ENCODE measurements around the gene LYRM9. TPM values are rescaled to one million over a fixed set of nuclear protein-coding genes. Genes with fewer than 3 reads are reported as not detected.

LYRM9 gene
- polyA plus RNA-seq, 1 donor from 2014 or later: 83.8 TPM

- no peaks in the 10 kb centered on the region for H3K9me2 ChIP-seq (ENCODE audit: insufficient read depth, low read length)
- no peak overlapping the region for H3K9ac ChIP-seq (ENCODE audit: low read length)
- H3K79me2 ChIP-seq (replicated peaks; ENCODE audit: insufficient read depth, low read length): no peaks in the 10 kb centered on the region
- no peaks in the 10 kb centered on the region for H3K36me3 ChIP-seq (ENCODE audit: insufficient read depth, low read length)
- H3K4me2 ChIP-seq (ENCODE audit: low read length): no peak overlapping the region
- H3K27ac ChIP-seq (ENCODE audit: low read length): no peak overlapping the region
- no peaks in the 10 kb centered on the region for H3F3A ChIP-seq (ENCODE audit: insufficient read depth, low read length, poor library complexity, severe bottlenecking)
- H2AFZ ChIP-seq (ENCODE audit: low read depth, low read length): no peak overlapping the region
- TF ChIP-seq SMC3 (conservative IDR thresholded peaks at IDR 0.05; ENCODE audit: poor library complexity) (no peak), EP300 (conservative IDR thresholded peaks at IDR 0.05; ENCODE audit: poor library complexity, severe bottlenecking) (no peak), RAD21 (conservative IDR thresholded peaks at IDR 0.05) (no peak), REST (IDR thresholded peaks at IDR 0.05; ENCODE audit: borderline replicate concordance) (no peak), TAF1 (IDR thresholded peaks at IDR 0.05; ENCODE audit: low read depth) (no peak), CTCF (IDR thresholded peaks at IDR 0.05; ENCODE audit: poor library complexity, severe bottlenecking) (no peak), POLR2AphosphoS5 (IDR thresholded peaks at IDR 0.05) (no peak), MXI1 (conservative IDR thresholded peaks at IDR 0.05; ENCODE audit: poor library complexity, severe bottlenecking) (no peak), EZH2 (IDR thresholded peaks at IDR 0.05; ENCODE audit: borderline replicate concordance, insufficient read depth, low read length, poor library complexity, severe bottlenecking) (no peak)
- H3K27me3 ChIP-seq (ENCODE audit: insufficient read depth, low read depth, low read length): no peaks in the 10 kb centered on the region
- H3K9me3 ChIP-seq (ENCODE audit: low read length): no peaks in the 10 kb centered on the region
- no peaks in the 10 kb centered on the region for H4K20me1 ChIP-seq (ENCODE audit: insufficient read depth)
- no peak overlapping the region for H3K4me3 ChIP-seq (ENCODE audit: low read length)
These were observed 13.5 kb upstream of the LYRM9 start for GRCh38 chr17:27906623-27907022.

DNA sequence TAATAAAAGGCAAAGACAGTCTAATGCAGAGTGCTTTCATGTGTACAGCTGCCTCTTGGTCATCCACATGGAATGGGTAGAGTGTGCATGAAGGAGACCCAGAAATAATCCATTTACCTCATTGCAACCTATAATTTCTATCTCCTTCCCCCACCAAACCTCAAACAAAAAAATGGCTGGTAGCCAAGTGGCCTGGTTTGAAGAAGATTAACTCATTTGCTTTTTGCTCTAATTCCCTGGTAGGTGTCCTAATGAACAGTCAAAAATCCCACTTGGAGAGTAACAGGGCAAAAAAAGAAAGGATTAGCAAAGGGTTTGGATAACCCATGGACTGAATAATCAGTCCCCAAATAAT, 13.0 kb upstream of the LYRM9 start:
- Histone ChIP-seq H3K9me3 (ENCODE audit: low read length) (no peaks in the 10 kb centered on the region), H2AFZ (ENCODE audit: low read depth, low read length) (no peak overlapping the region), H3K27me3 (ENCODE audit: insufficient read depth, low read depth, low read length) (no peaks in the 10 kb centered on the region), H3K4me3 (ENCODE audit: low read length) (no peak overlapping the region), H3F3A (ENCODE audit: insufficient read depth, low read length, poor library complexity, severe bottlenecking) (no peaks in the 10 kb centered on the region), H4K20me1 (ENCODE audit: insufficient read depth) (no peaks in the 10 kb centered on the region), H3K36me3 (ENCODE audit: insufficient read depth, low read length) (no peaks in the 10 kb centered on the region), H3K79me2 (replicated peaks; ENCODE audit: insufficient read depth, low read length) (no peaks in the 10 kb centered on the region), H3K27ac (ENCODE audit: low read length) (no peak overlapping the region), H3K9ac (ENCODE audit: low read length) (no peak overlapping the region), H3K9me2 (ENCODE audit: insufficient read depth, low read length) (no peaks in the 10 kb centered on the region), H3K4me2 (ENCODE audit: low read length) (no peak overlapping the region)
- no peak for TF ChIP-seq POLR2AphosphoS5 (IDR thresholded peaks at IDR 0.05)
- TF ChIP-seq EP300 (conservative IDR thresholded peaks at IDR 0.05; ENCODE audit: poor library complexity, severe bottlenecking): no peak
- no peak for TF ChIP-seq REST (IDR thresholded peaks at IDR 0.05; ENCODE audit: borderline replicate concordance)
- no peak for TF ChIP-seq EZH2 (IDR thresholded peaks at IDR 0.05; ENCODE audit: borderline replicate concordance, insufficient read depth, low read length, poor library complexity, severe bottlenecking)
- TF ChIP-seq TAF1 (IDR thresholded peaks at IDR 0.05; ENCODE audit: low read depth): no peak
- no peak for TF ChIP-seq MXI1 (conservative IDR thresholded peaks at IDR 0.05; ENCODE audit: poor library complexity, severe bottlenecking)
- TF ChIP-seq SMC3 (conservative IDR thresholded peaks at IDR 0.05; ENCODE audit: poor library complexity): no peak
- TF ChIP-seq RAD21 (conservative IDR thresholded peaks at IDR 0.05): no peak
- no peak for TF ChIP-seq CTCF (IDR thresholded peaks at IDR 0.05; ENCODE audit: poor library complexity, severe bottlenecking)
